GM19035 (cell line): ENCODE data around the gene EFNA4.
A peak's percentile ranks its signal among the peaks of the same experiment; 100 is the strongest.

ENCODE experiments used
- ATAC-seq: cut with Tn5 transposase; IDR thresholded peaks from one replicate; pipeline ENCODE4 v1.9.1; 2021; ENCODE audit not compliant: unreplicated experiment

The EFNA4 gene

GRCh38 chr1:155072531-155073289, 9.2 kb downstream of the EFNA4 start:
- no peak for ATAC-seq

- no peak for ATAC-seq
Observed at GRCh38 chr1:155073377-155074242, 10.1 kb downstream of the EFNA4 start.

- no peak for ATAC-seq
Observed at GRCh38 chr1:155075535-155075934, 12.0 kb downstream of the EFNA4 start.

- ATAC-seq: no peak
Observed at GRCh38 chr1:155076371-155076770, 12.8 kb downstream of the EFNA4 start.

- ATAC-seq: no peak
Observed at GRCh38 chr1:155077346-155077745, 13.8 kb downstream of the EFNA4 start.

- no peak for ATAC-seq
Observed at GRCh38 chr1:155077758-155078445, 14.4 kb downstream of the EFNA4 start.

GRCh38 chr1:155078469-155079209, 15.1 kb downstream of the EFNA4 start, which contains the start of gene EFNA3:
TSS of gene EFNA3 (plus strand) at chr1:155078837. CDS start at chr1:155078942, 105 bp downstream.
- ATAC-seq: no peak

GRCh38 chr1:155079210-155079486, 15.6 kb downstream of the EFNA4 start:
- no peak for ATAC-seq

- no peak for ATAC-seq
Observed at GRCh38 chr1:155079487-155080311, 16.2 kb downstream of the EFNA4 start.

GRCh38 chr1:155080312-155081228, 17.0 kb downstream of the EFNA4 start:
- no peak for ATAC-seq

- ATAC-seq: no peak
Observed at GRCh38 chr1:155081472-155082300, 18.1 kb downstream of the EFNA4 start.

GRCh38 chr1:155082301-155083051, 18.9 kb downstream of the EFNA4 start:
- no peak for ATAC-seq

GRCh38 chr1:155083052-155083541, 19.6 kb downstream of the EFNA4 start:
- no peak for ATAC-seq

- no peak for ATAC-seq
Observed at GRCh38 chr1:155083865-155084721, 20.6 kb downstream of the EFNA4 start.

GRCh38 chr1:155084722-155085503, 21.4 kb downstream of the EFNA4 start:
- ATAC-seq: peak; percentile 81
